ENCODE results near the gene SIGLEC7. TPM values are rescaled to one million over a fixed set of nuclear protein-coding genes. Genes with fewer than 3 reads are reported as not detected.

SIGLEC7 gene
- total and polyA plus RNA-seq, 2 donors from 2014 or later: 1.2 to 4.0 TPM

DNA sequence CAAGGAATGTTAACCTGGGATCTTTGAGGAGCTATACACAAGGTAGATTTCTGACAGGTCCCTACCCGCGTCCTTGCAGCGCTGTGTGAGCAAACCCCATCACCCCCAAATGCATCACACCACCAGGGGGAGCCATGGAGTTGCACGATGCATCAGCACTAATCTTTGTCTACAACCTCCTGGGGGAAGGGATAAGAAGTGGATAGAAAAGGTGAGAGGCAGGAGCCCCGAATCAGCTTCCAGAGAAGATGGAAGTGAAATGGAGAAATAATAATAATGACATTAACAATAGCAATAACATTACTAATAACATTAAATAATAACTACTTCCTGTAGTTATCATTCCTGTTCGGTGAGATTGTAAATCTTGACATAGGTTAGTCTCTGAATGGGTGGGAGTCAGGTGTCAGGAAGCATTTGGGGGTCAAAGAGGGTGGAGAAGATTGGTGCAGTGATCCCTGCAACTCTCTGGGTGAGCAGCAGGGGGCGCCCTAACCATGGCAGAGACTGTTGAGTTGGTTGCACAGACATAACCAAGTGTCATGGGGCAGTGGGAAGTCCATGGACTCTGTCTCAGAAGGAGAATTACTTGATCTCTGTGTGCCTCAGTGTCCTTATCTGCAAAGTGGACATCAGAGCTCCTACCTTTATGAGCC lies 16.5 kb downstream of the SIGLEC7 start:
- H3K27ac ChIP-seq (ENCODE audit: low read depth in 2 of 2, low read length in 2 of 2): no peak overlapping the region
- no peak overlapping the region for H3K4me3 ChIP-seq (ENCODE audit: low read length in 3 of 3)
- H3K36me3 ChIP-seq (ENCODE audit: control insufficient read depth in 2 of 3, insufficient read depth in 3 of 3, low read length in 3 of 3): no peaks in the 10 kb centered on the region
- FAIRE-seq: no peak
- peak in 4 of 5 donors; percentile 22 to 51 (median 34) for DNase-seq
- no peaks in the 10 kb centered on the region for H3K4me1 ChIP-seq (ENCODE audit: control insufficient read depth in 2 of 3, insufficient read depth in 2 of 3, low read depth in 1 of 3, low read length in 3 of 3)
- no peaks in the 10 kb centered on the region for H3K9me3 ChIP-seq (ENCODE audit: control insufficient read depth in 2 of 3, insufficient read depth in 1 of 3, low read length in 3 of 3)
- H3K27me3 ChIP-seq (ENCODE audit: control insufficient read depth, insufficient read depth, low read length): no peaks in the 10 kb centered on the region
- intact Hi-C loops (cut with DNase I): no loop called here
- TF ChIP-seq, protein P1, sequence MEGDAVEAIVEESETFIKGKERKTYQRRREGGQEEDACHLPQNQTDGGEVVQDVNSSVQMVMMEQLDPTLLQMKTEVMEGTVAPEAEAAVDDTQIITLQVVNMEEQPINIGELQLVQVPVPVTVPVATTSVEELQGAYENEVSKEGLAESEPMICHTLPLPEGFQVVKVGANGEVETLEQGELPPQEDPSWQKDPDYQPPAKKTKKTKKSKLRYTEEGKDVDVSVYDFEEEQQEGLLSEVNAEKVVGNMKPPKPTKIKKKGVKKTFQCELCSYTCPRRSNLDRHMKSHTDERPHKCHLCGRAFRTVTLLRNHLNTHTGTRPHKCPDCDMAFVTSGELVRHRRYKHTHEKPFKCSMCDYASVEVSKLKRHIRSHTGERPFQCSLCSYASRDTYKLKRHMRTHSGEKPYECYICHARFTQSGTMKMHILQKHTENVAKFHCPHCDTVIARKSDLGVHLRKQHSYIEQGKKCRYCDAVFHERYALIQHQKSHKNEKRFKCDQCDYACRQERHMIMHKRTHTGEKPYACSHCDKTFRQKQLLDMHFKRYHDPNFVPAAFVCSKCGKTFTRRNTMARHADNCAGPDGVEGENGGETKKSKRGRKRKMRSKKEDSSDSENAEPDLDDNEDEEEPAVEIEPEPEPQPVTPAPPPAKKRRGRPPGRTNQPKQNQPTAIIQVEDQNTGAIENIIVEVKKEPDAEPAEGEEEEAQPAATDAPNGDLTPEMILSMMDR (IDR thresholded peaks at IDR 0.05; ENCODE audit: borderline replicate concordance, extremely low read depth, insufficient read depth): peak; percentile 41
- H3K9ac ChIP-seq (ENCODE audit: low read length in 3 of 3): no peak overlapping the region

DNA sequence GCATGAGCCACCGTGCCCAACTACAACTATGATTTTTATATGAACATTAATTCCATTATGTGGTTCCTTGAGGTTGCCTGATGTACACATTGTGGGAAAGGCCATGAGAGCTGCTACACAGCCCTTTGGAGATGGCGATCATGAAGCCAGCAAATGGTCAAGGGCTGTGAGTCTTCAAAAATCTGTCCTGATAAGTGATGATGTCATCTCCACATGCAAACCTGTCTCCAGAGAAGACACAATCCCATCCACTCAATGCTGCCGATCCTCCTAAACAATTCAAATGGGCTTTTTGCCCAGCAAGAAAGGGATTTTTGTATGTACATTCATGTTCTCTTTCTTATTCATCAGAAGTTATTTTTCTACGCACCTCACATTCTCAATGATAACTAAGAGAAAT lies 17.6 kb downstream of the SIGLEC7 start:
- Histone ChIP-seq H3K4me1 (ENCODE audit: control insufficient read depth in 2 of 3, insufficient read depth in 2 of 3, low read depth in 1 of 3, low read length in 3 of 3) (no peaks in the 10 kb centered on the region), H3K4me3 (ENCODE audit: low read length in 3 of 3) (no peak overlapping the region), H3K9me3 (ENCODE audit: control insufficient read depth in 2 of 3, insufficient read depth in 1 of 3, low read length in 3 of 3) (no peaks in the 10 kb centered on the region), H3K27me3 (ENCODE audit: control insufficient read depth, insufficient read depth, low read length) (no peaks in the 10 kb centered on the region), H3K36me3 (ENCODE audit: control insufficient read depth in 2 of 3, insufficient read depth in 3 of 3, low read length in 3 of 3) (no peaks in the 10 kb centered on the region), H3K27ac (ENCODE audit: low read depth in 2 of 2, low read length in 2 of 2) (no peak overlapping the region), H3K9ac (ENCODE audit: low read length in 3 of 3) (no peak overlapping the region)
- intact Hi-C loops (cut with DNase I): no loop called here
- TF ChIP-seq, protein P1 (IDR thresholded peaks at IDR 0.05; ENCODE audit: borderline replicate concordance, extremely low read depth, insufficient read depth): no peak
- DNase-seq (no peak), FAIRE-seq (no peak)

DNA sequence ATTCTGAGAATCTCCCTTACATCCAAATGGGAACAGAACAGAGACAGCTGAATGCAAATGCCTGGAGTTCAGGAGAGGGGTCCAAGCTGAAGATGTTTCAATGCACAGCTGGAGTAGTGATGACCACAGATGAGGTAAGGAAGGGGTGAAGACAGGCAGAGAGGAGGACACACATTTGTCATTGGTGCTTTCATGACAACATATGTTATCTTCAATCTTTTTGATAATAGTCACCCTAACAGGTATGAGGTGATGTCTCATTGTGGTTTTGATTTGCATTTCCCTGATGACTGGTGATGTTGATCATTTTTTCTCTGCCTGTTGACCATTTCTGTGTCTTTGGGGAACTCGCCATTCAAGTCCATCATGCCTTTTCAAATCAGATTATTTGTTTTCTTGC lies 19.2 kb downstream of the SIGLEC7 start:
- TF ChIP-seq, protein P1 (IDR thresholded peaks at IDR 0.05; ENCODE audit: borderline replicate concordance, extremely low read depth, insufficient read depth): no peak
- no peak overlapping the region for H3K4me3 ChIP-seq (ENCODE audit: low read length in 3 of 3)
- no peaks in the 10 kb centered on the region for H3K27me3 ChIP-seq (ENCODE audit: control insufficient read depth, insufficient read depth, low read length)
- H3K9me3 ChIP-seq (ENCODE audit: control insufficient read depth in 2 of 3, insufficient read depth in 1 of 3, low read length in 3 of 3): no peaks in the 10 kb centered on the region
- H3K9ac ChIP-seq (ENCODE audit: low read length in 3 of 3): no peak overlapping the region
- no peaks in the 10 kb centered on the region for H3K36me3 ChIP-seq (ENCODE audit: control insufficient read depth in 2 of 3, insufficient read depth in 3 of 3, low read length in 3 of 3)
- DNase-seq (no peak), FAIRE-seq (no peak)
- intact Hi-C loops (cut with DNase I): no loop called here
- no peak overlapping the region for H3K27ac ChIP-seq (ENCODE audit: low read depth in 2 of 2, low read length in 2 of 2)
- H3K4me1 ChIP-seq (ENCODE audit: control insufficient read depth in 2 of 3, insufficient read depth in 2 of 3, low read depth in 1 of 3, low read length in 3 of 3): no peaks in the 10 kb centered on the region
